ENCODE data around the gene EPHA4.

The EPHA4 gene

DNA sequence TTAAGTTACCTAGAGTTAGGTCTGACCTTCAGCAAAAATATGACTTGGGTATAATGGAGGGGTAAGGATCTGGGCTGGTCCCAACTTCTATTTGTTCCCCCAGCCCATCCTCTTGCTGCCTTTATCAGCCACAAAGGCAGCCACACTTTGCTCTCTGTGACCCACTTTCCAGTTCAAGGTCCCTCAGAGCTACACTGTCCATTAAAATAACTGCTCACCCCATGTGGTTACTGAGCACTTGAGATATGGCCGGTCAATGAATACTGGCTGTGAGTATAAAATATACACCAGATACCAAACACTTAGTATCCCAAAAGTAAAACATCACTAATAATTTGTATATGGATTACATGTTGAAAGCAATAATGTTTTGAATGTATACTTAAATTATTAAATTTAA is 67.2 kb downstream of the EPHA4 start:
- Histone ChIP-seq H3K4me1 (no peaks in the 10 kb centered on the region), H3K36me3 (no peaks in the 10 kb centered on the region), H3K27me3 (no peaks in the 10 kb centered on the region), H3K9me3 (no peaks in the 10 kb centered on the region), H3K4me3 (ENCODE audit: low read depth, low read length) (no peak overlapping the region)
- TF ChIP-seq CTCF (IDR thresholded peaks at IDR 0.05; ENCODE audit: low read depth, low read length), result no peak
- DNase-seq, result no peak

DNA sequence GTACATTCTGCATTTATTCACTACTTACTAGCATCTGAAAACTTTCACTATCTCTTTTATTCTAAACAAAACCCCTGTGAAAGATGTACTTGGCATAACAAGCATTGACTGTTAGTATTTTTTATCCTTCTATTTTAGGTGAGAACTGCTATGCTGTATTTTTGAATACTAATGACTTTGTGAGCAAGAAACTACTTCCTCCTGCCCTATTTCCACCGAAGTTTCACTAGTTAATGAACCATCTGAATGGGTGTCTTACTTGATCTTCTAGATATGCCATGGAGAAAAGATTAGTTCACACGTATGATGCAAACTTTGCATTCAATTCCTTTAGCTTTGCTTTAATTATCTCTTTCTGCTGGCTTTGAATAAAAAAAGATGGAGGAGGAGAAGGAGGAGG is 68.1 kb downstream of the EPHA4 start:
- no peak overlapping the region for H3K4me3 ChIP-seq (ENCODE audit: low read depth, low read length)
- no peaks in the 10 kb centered on the region for H3K27me3 ChIP-seq
- no peaks in the 10 kb centered on the region for H3K36me3 ChIP-seq
- no peak for TF ChIP-seq CTCF (IDR thresholded peaks at IDR 0.05; ENCODE audit: low read depth, low read length)
- no peaks in the 10 kb centered on the region for H3K9me3 ChIP-seq
- DNase-seq, result no peak
- no peaks in the 10 kb centered on the region for H3K4me1 ChIP-seq

DNA sequence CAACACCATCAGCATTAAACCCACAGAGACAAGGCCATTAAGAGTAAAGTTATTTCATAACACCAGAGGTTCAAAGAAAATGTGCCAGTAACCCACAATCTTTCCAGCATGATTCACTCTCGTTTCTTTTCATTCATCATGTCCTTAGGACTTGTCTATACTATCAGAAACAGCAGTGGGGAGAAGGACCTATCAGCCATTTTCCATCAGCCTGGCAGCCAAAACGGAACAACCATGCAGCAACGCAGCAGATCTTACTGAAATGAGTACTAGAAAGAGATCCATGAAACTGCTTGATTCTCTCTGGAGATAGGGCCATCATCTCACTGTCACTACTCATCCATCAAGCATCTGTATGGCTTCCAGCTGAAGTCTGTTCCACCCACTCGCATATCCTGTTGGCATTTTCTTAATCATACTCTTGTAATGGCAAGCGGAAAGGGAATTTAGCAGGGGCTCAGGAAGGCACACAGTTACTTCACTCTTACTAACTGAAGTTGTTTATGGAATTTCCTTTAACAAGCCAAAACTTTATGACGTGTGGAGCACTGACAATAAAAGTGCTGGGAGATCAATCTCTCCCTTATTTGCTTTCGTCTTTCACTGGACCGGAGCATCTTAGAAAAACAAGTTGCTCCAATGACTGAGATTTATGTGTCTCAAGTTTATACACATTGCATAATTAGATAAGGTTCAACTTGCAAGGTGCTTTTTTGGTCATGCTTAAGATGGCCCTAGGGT is 69.7 kb downstream of the EPHA4 start:
- TF ChIP-seq CTCF (IDR thresholded peaks at IDR 0.05; ENCODE audit: low read depth, low read length), result no peak
- DNase-seq, result no peak
- no peak overlapping the region for H3K4me3 ChIP-seq (ENCODE audit: low read depth, low read length)
- H3K9me3 ChIP-seq, result no peaks in the 10 kb centered on the region
- no peaks in the 10 kb centered on the region for H3K4me1 ChIP-seq
- no peaks in the 10 kb centered on the region for H3K27me3 ChIP-seq
- H3K36me3 ChIP-seq, result no peaks in the 10 kb centered on the region

- Histone ChIP-seq H3K36me3 (no peaks in the 10 kb centered on the region), H3K9me3 (no peaks in the 10 kb centered on the region), H3K4me3 (ENCODE audit: low read depth, low read length) (no peak overlapping the region), H3K27me3 (no peaks in the 10 kb centered on the region), H3K4me1 (no peaks in the 10 kb centered on the region)
- TF ChIP-seq CTCF (IDR thresholded peaks at IDR 0.05; ENCODE audit: low read depth, low read length), result no peak
- no peak for DNase-seq
Measured at GRCh38 chr2:221501883-221502269, 70.2 kb downstream of the EPHA4 start.

GRCh38 chr2:221501210-221501882 is 70.8 kb downstream of the EPHA4 start:
- no peaks in the 10 kb centered on the region for H3K4me1 ChIP-seq
- DNase-seq, result no peak
- no peaks in the 10 kb centered on the region for H3K9me3 ChIP-seq
- TF ChIP-seq CTCF (IDR thresholded peaks at IDR 0.05; ENCODE audit: low read depth, low read length), result no peak
- no peaks in the 10 kb centered on the region for H3K27me3 ChIP-seq
- no peaks in the 10 kb centered on the region for H3K36me3 ChIP-seq
- H3K4me3 ChIP-seq (ENCODE audit: low read depth, low read length), result no peak overlapping the region

DNA sequence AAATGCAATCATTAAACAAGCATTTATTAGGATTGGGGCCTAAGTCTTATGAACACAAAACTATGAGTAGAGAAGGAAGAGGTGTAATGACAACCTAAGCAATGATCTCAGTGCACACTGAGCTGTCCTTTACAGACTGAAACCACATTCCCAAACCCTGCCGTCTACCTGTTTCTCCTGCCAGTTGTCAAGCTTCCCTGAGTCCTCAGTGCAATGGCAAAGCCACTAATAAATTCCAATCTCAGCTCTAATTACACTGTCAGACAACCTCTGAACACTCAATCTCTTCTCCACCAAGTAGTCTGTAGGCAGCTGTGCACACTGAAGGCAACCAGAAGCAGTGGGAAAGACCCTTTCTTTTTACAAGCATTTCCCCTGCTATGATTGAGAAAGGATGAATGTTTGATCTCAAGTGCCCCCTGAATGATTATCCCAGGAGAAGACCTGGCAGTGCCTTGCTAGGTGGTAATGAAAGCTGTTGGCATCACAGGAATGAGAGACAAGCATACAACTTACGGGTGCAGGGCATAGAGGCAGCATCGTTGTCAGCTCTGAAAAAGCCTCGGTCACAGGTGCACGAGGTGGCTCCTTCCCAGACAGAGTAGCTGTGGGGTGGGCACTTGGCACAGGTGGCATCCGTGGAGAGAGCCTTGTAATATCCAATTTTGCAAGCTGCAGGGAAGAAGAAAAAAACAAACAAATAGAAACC is 71.4 kb downstream of the EPHA4 start:
- Histone ChIP-seq H3K4me3 (ENCODE audit: low read depth, low read length) (no peak overlapping the region), H3K27me3 (no peaks in the 10 kb centered on the region), H3K4me1 (no peaks in the 10 kb centered on the region), H3K36me3 (no peaks in the 10 kb centered on the region), H3K9me3 (no peaks in the 10 kb centered on the region)
- no peak for TF ChIP-seq CTCF (IDR thresholded peaks at IDR 0.05; ENCODE audit: low read depth, low read length)
- no peak for DNase-seq
